ENCODE measurements around the gene MYL12A.

Gene MYL12A

GRCh38 chr18:3284501-3284900 is 36.9 kb downstream of the MYL12A start:
- no peak for DNase-seq

DNA sequence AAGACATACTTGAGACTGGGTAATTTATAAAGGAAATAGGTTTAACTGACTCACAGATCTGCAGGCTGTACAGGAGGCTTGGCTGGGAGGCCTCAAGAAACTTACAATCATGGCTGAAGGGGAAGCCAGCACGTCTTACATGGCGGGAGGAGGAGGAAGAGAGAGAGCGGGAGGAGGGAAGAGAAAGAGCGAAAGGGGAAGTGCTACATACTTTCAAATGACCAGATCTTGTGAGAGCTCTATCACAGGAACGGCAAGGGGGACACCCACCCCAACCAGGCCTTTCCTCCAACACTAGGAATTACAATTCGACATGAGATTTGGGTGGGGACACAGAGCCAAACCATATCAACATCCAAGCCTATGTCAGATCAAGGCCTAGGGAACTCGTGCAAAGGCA is 38.6 kb downstream of the MYL12A start:
- DNase-seq: no peak

- DNase-seq: no peak
Measured at GRCh38 chr18:3293196-3293951, 45.8 kb downstream of the MYL12A start.

DNA sequence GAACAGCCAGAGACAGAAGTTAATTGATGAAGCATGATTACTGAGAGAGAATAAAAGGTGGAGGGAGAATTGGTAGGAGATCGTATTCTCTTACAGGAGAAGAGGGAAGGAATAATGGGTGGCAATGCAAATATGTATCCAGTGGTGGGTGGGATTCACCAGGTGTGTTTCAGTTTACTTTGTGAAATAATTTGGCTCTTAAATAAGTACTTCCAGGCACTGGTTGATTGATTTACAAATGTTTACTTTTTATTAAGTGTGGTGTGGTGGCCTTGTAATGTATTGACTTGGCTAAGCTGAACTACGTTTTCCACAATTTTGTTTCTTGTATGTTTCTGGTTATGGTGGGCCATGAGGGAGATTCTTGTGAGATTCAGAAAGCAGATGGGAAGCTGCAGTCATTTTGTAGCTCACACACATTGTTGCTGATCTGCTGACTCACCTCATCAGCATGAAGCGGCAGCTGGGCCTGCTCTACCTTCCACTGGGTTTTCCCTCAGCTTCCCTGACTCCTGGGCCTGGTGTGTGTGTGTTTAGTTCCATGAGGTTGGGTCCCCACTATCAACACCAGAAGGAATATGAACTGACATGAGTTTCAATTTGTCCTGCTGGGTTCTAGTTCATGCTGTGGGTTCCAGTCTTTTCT is 47.0 kb downstream of the MYL12A start:
- DNase-seq: no peak

GRCh38 chr18:3297025-3297984 is 49.7 kb downstream of the MYL12A start:
- no peak for DNase-seq

- DNase-seq: no peak
Measured at GRCh38 chr18:3304832-3305231, 57.2 kb downstream of the MYL12A start.

DNA sequence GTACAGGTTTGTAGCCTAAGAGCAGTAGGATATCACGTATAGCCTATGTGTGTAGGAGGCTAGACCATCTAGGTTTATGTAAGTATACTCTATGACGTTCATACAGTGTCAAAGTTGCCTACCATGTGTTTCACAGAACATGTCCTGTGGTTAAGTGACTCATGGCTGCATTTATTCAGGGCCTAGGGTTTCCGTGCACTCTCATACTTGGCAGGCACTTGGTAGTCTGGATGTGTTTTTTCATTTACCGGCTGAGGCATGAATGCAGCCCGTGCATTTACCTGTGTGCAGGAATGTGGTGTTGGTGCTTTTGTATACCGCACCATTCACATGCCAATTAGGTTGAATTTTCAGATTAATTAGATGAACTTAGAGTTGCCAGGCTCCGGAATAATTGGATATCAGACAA is 57.8 kb downstream of the MYL12A start:
- no peak for DNase-seq
